Measurements from ENCODE around the gene CEMIP.
"Not testable (repeated sequence)": the region's sequence is repeated elsewhere in the genome, so short reads cannot be mapped to it uniquely, and the experiment has no call there.

CEMIP gene

GRCh38 chr15:80932989-80933388, 153.8 kb downstream of the CEMIP start:
- DNase-seq: no peak

GRCh38 chr15:80934761-80935221, 155.6 kb downstream of the CEMIP start:
- no peak for DNase-seq

- DNase-seq: no peak
Observed at GRCh38 chr15:80936288-80937078, 157.3 kb downstream of the CEMIP start.

GRCh38 chr15:80937718-80938117, 158.5 kb downstream of the CEMIP start:
- no peak for DNase-seq

GRCh38 chr15:80939216-80939615, 160.0 kb downstream of the CEMIP start:
- DNase-seq: no peak

GRCh38 chr15:80940331-80940730, 161.2 kb downstream of the CEMIP start:
- no peak for DNase-seq

- no peak for DNase-seq
Observed at GRCh38 chr15:80940851-80941250, 161.7 kb downstream of the CEMIP start.

- no peak for DNase-seq
Observed at GRCh38 chr15:80942266-80942665, 163.1 kb downstream of the CEMIP start.

- no peak for DNase-seq
Observed at GRCh38 chr15:80942746-80943565, 163.8 kb downstream of the CEMIP start.

GRCh38 chr15:80944818-80945217, 165.6 kb downstream of the CEMIP start:
- DNase-seq: no peak

- DNase-seq: no peak
Observed at GRCh38 chr15:80945605-80946004, 166.4 kb downstream of the CEMIP start.

GRCh38 chr15:80946576-80946975, 167.4 kb downstream of the CEMIP start:
- no peak for DNase-seq

- DNase-seq: no peak
Observed at GRCh38 chr15:80948651-80949292, 169.6 kb downstream of the CEMIP start.

GRCh38 chr15:80949756-80950155, 170.6 kb downstream of the CEMIP start:
- no peak for DNase-seq

- DNase-seq: no peak
Observed at GRCh38 chr15:80950291-80951078, 171.3 kb downstream of the CEMIP start.

- no peak for DNase-seq
Observed at GRCh38 chr15:80951941-80952340, 172.8 kb downstream of the CEMIP start.

- no peak for DNase-seq
Observed at GRCh38 chr15:80953001-80953952, 174.1 kb downstream of the CEMIP start.

- DNase-seq: no peak
Observed at GRCh38 chr15:80953953-80954778, 175.0 kb downstream of the CEMIP start.

- DNase-seq: not testable (repeated sequence)
Observed at GRCh38 chr15:80955571-80956452, 176.6 kb downstream of the CEMIP start.

Measured in hippocampal formation (tissue), 2 donors.